ENCODE measurements around the gene CHRNG. TPM values are rescaled to one million over a fixed set of nuclear protein-coding genes. Genes with fewer than 3 reads are reported as not detected.
A peak's percentile ranks its signal among the peaks of the same experiment; 100 is the strongest.
"Not testable (repeated sequence)": the region's sequence is repeated elsewhere in the genome, so short reads cannot be mapped to it uniquely, and the experiment has no call there.

CHRNG gene
- total RNA-seq, 2 donors from 2014 or later, result not detected

GRCh38 chr2:232525791-232526371 lies 13.6 kb upstream of the CHRNG start, which contains the start of gene CHRND:
CHRND (plus strand) TSS chr2:232526160; CDS start chr2:232526216, 56 bp downstream.
- no peak within 1 kb of the TSS for H3K4me3 Mint-ChIP-seq
- H3K36me3 Mint-ChIP-seq (ENCODE audit: low read depth), result peaks cover 5% of the 10 kb centered on the region
- ATAC-seq, result no peak
- no peaks in the 10 kb centered on the region for H3K9me3 ChIP-seq (ENCODE audit: control insufficient read depth, low read length, poor library complexity, severe bottlenecking)
- no peak for DNase-seq
- H3K27ac Mint-ChIP-seq, result peak within 1 kb of the TSS; percentile 27
- H3K4me1 Mint-ChIP-seq, result peaks cover 10% of the 10 kb centered on the region
- peaks cover 51% of the 10 kb centered on the region for H3K27me3 Mint-ChIP-seq

- DNase-seq (no peak), ATAC-seq (no peak)
- Mint-ChIP-seq H3K4me3 (no peak overlapping the region), H3K27me3 (peaks cover 48% of the 10 kb centered on the region), H3K36me3 (ENCODE audit: low read depth) (peaks cover 5% of the 10 kb centered on the region), H3K4me1 (peaks cover 9% of the 10 kb centered on the region), H3K27ac (peak overlapping the region; percentile 27)
- H3K9me3 ChIP-seq (ENCODE audit: control insufficient read depth, low read length, poor library complexity, severe bottlenecking), result no peaks in the 10 kb centered on the region
Measured at GRCh38 chr2:232526372-232526941, 13.0 kb upstream of the CHRNG start.

- DNase-seq (no peak), ATAC-seq (no peak)
- Mint-ChIP-seq H3K27ac (peak overlapping the region; percentile 80), H3K36me3 (ENCODE audit: low read depth) (peaks cover 5% of the 10 kb centered on the region), H3K4me1 (peaks cover 8% of the 10 kb centered on the region), H3K4me3 (no peak overlapping the region), H3K27me3 (peaks cover 50% of the 10 kb centered on the region)
- H3K9me3 ChIP-seq (ENCODE audit: control insufficient read depth, low read length, poor library complexity, severe bottlenecking), result no peaks in the 10 kb centered on the region
Measured at GRCh38 chr2:232527905-232528470, 11.5 kb upstream of the CHRNG start.

- Mint-ChIP-seq H3K4me1 (peaks cover 8% of the 10 kb centered on the region), H3K27ac (peak overlapping the region; percentile 80), H3K4me3 (peak overlapping the region; percentile 39), H3K27me3 (peaks cover 51% of the 10 kb centered on the region), H3K36me3 (ENCODE audit: low read depth) (peaks cover 5% of the 10 kb centered on the region)
- ATAC-seq (peak; percentile 51), DNase-seq (no peak)
- no peaks in the 10 kb centered on the region for H3K9me3 ChIP-seq (ENCODE audit: control insufficient read depth, low read length, poor library complexity, severe bottlenecking)
Measured at GRCh38 chr2:232528746-232529460, 10.6 kb upstream of the CHRNG start.

GRCh38 chr2:232529806-232530547 lies 9.5 kb upstream of the CHRNG start:
- no peaks in the 10 kb centered on the region for H3K9me3 ChIP-seq (ENCODE audit: control insufficient read depth, low read length, poor library complexity, severe bottlenecking)
- Mint-ChIP-seq H3K27me3 (peaks cover 50% of the 10 kb centered on the region), H3K27ac (peak overlapping the region; percentile 80), H3K4me1 (peaks cover 8% of the 10 kb centered on the region), H3K4me3 (peak overlapping the region; percentile 12), H3K36me3 (ENCODE audit: low read depth) (peaks cover 5% of the 10 kb centered on the region)
- no peak for ATAC-seq
- no peak for DNase-seq

- peaks cover 5% of the 10 kb centered on the region for H3K36me3 Mint-ChIP-seq (ENCODE audit: low read depth)
- DNase-seq, result no peak
- ATAC-seq, result no peak
- H3K4me1 Mint-ChIP-seq, result peaks cover 8% of the 10 kb centered on the region
- H3K4me3 Mint-ChIP-seq, result no peak overlapping the region
- H3K27me3 Mint-ChIP-seq, result peaks cover 51% of the 10 kb centered on the region
- H3K9me3 ChIP-seq (ENCODE audit: control insufficient read depth, low read length, poor library complexity, severe bottlenecking), result no peaks in the 10 kb centered on the region
- peak overlapping the region; percentile 47 for H3K27ac Mint-ChIP-seq
Measured at GRCh38 chr2:232530626-232531260, 8.7 kb upstream of the CHRNG start.

- Mint-ChIP-seq H3K4me3 (no peak overlapping the region), H3K27ac (no peak overlapping the region), H3K4me1 (peaks cover 8% of the 10 kb centered on the region), H3K36me3 (ENCODE audit: low read depth) (peaks cover 5% of the 10 kb centered on the region), H3K27me3 (peaks cover 61% of the 10 kb centered on the region)
- H3K9me3 ChIP-seq (ENCODE audit: control insufficient read depth, low read length, poor library complexity, severe bottlenecking), result no peaks in the 10 kb centered on the region
- DNase-seq (no peak), ATAC-seq (no peak)
Measured at GRCh38 chr2:232532419-232532818, 7.1 kb upstream of the CHRNG start.

- peaks cover 62% of the 10 kb centered on the region for H3K27me3 Mint-ChIP-seq
- not testable (repeated sequence) for DNase-seq; H3K9me3 ChIP-seq (ENCODE audit: control insufficient read depth, low read length, poor library complexity, severe bottlenecking); H3K4me1 Mint-ChIP-seq; H3K27ac Mint-ChIP-seq; ATAC-seq; H3K36me3 Mint-ChIP-seq (ENCODE audit: low read depth); H3K4me3 Mint-ChIP-seq
Measured at GRCh38 chr2:232532821-232533220, 6.7 kb upstream of the CHRNG start.

GRCh38 chr2:232533944-232534710 lies 5.4 kb upstream of the CHRNG start:
- Mint-ChIP-seq H3K27ac (no peak overlapping the region), H3K36me3 (ENCODE audit: low read depth) (no peaks in the 10 kb centered on the region), H3K4me3 (no peak overlapping the region), H3K27me3 (peaks cover 55% of the 10 kb centered on the region), H3K4me1 (peaks cover 5% of the 10 kb centered on the region)
- no peak for ATAC-seq
- H3K9me3 ChIP-seq (ENCODE audit: control insufficient read depth, low read length, poor library complexity, severe bottlenecking), result no peaks in the 10 kb centered on the region
- no peak for DNase-seq

GRCh38 chr2:232534940-232535651 lies 4.4 kb upstream of the CHRNG start:
- H3K27me3 Mint-ChIP-seq, result peaks cover 48% of the 10 kb centered on the region

GRCh38 chr2:232535761-232536530 lies 3.5 kb upstream of the CHRNG start:
- no peaks in the 10 kb centered on the region for H3K9me3 ChIP-seq (ENCODE audit: control insufficient read depth, low read length, poor library complexity, severe bottlenecking)
- Mint-ChIP-seq H3K27ac (no peak overlapping the region), H3K27me3 (peaks cover 39% of the 10 kb centered on the region), H3K4me1 (peaks cover 8% of the 10 kb centered on the region), H3K36me3 (ENCODE audit: low read depth) (no peaks in the 10 kb centered on the region), H3K4me3 (no peak overlapping the region)
- ATAC-seq, result no peak
- DNase-seq, result no peak

More at GRCh38 chr2:232534940-232535651, 4.4 kb upstream of the CHRNG start:
- no peak for DNase-seq
- Mint-ChIP-seq H3K4me1 (peaks cover 6% of the 10 kb centered on the region), H3K36me3 (ENCODE audit: low read depth) (no peaks in the 10 kb centered on the region), H3K27ac (no peak overlapping the region), H3K4me3 (no peak overlapping the region)
- ATAC-seq, result no peak
- H3K9me3 ChIP-seq (ENCODE audit: control insufficient read depth, low read length, poor library complexity, severe bottlenecking), result no peaks in the 10 kb centered on the region
